T-cell (primary cell): Measurements from ENCODE around the gene SYNGR2. TPM values are rescaled to one million over a fixed set of nuclear protein-coding genes. Genes with fewer than 3 reads are reported as not detected.

Experiments used
- ATAC-seq, 4 experiments: fragments of 200-7000 bp in 3 of 4; fragments of 150-1000 bp in 1 of 4; cut with Tn5 transposase; replicated peaks in 1 of 4; 1 replicate in 3 of 4; 2 replicates in 1 of 4; pipeline ENCODE4 v1.10.0; 2021; ENCODE audit warnings: moderate library complexity in 3 of 4, mild to moderate bottlenecking in 2 of 4, moderate number of reproducible peaks in 1 of 4
- CTCF ChIA-PET, 2 donors: fragments of 300-600 bp; sonication (Branson Sonifier 250); formaldehyde crosslinking; loops; one replicate each; lab custom pipeline; 2022; ENCODE audit warnings: antibody characterized with exemption in 2 of 2; lab: Charles Lee
- POLR2A ChIA-PET, 2 donors: fragments of 300-600 bp; sonication (Branson Sonifier 250); formaldehyde crosslinking; loops; one replicate each; lab custom pipeline; 2022; ENCODE audit warnings: antibody characterized with exemption in 2 of 2; lab: Charles Lee
- DNase-seq, 35 experiments: peaks; one replicate each; pipeline versions ENCODE4 v3.0.0 to v3.0.0-alpha.2; 2013 to 2023
- H3K27ac ChIP-seq: one replicate; pipeline ENCODE4 v1.5.1; 2013; ENCODE audit warnings: low read length
- H3K27me3 ChIP-seq, 2 experiments: replicated peaks in 1 of 2; 1 replicate in 1 of 2; 2 replicates in 1 of 2; pipeline versions ENCODE4 v1.6.1 to v1.7.0; 2013; ENCODE audit warnings: low read length in 1 of 2, mixed read lengths in 1 of 2; ENCODE audit not compliant: control insufficient read depth in 2 of 2, insufficient read depth in 2 of 2; ENCODE audit errors: extremely low read depth in 1 of 2
- H3K36me3 ChIP-seq, 2 donors: 1 replicate in 1 of 2; 2 replicates in 1 of 2; pipeline versions ENCODE4 v1.6.1 to v1.7.0; 2013; ENCODE audit warnings: low read length in 1 of 2; ENCODE audit not compliant: control insufficient read depth in 2 of 2, insufficient read depth in 1 of 2; ENCODE audit errors: extremely low read depth in 1 of 2
- H3K4me1 ChIP-seq, 2 experiments: 1 replicate in 1 of 2; 2 replicates in 1 of 2; pipeline versions ENCODE4 v1.6.1 to v1.7.0; 2013; ENCODE audit warnings: low read length in 2 of 2, mixed read lengths in 1 of 2; ENCODE audit not compliant: insufficient read depth in 2 of 2, control insufficient read depth in 1 of 2; ENCODE audit errors: extremely low read depth in 1 of 2
- H3K4me3 ChIP-seq, 2 donors: 1 replicate in 1 of 2; 2 replicates in 1 of 2; pipeline versions ENCODE4 v1.5.1 to v1.7.0; 2013; ENCODE audit warnings: mild to moderate bottlenecking in 2 of 2, low read length in 1 of 2, moderate library complexity in 1 of 2; ENCODE audit not compliant: control insufficient read depth in 1 of 2; ENCODE audit errors: extremely low read depth in 1 of 2
- H3K9me3 ChIP-seq: 2 replicates; pipeline ENCODE4 v1.7.0; 2013
- H3K27ac Mint-ChIP-seq, 2 donors: one replicate each; pipeline ENCODE4 v1.8.0; 2020 to 2021; ENCODE audit warnings: mild to moderate bottlenecking in 2 of 2, mixed read lengths in 2 of 2
- H3K27me3 Mint-ChIP-seq, 2 donors: one replicate each; pipeline ENCODE4 v1.8.0; 2021 to 2022; ENCODE audit warnings: mixed read lengths in 2 of 2
- H3K36me3 Mint-ChIP-seq: one replicate; pipeline ENCODE4 v1.8.0; 2021; ENCODE audit warnings: mixed read lengths
- H3K4me1 Mint-ChIP-seq, 3 donors: one replicate each; pipeline ENCODE4 v1.8.0; 2020 to 2022; ENCODE audit warnings: mixed read lengths in 3 of 3, mild to moderate bottlenecking in 1 of 3
- H3K4me3 Mint-ChIP-seq, 3 donors: one replicate each; pipeline ENCODE4 v1.8.0; 2020 to 2022; ENCODE audit warnings: mild to moderate bottlenecking in 3 of 3, mixed read lengths in 3 of 3, moderate library complexity in 3 of 3
- H3K9me3 Mint-ChIP-seq, 3 donors: one replicate each; pipeline ENCODE4 v1.8.0; 2020 to 2022; ENCODE audit warnings: mixed read lengths in 3 of 3
- whole genome bisulfite sequencing: methylation state at CpG from one replicate; pipeline ENCODE4 v1.1.5; 2013; ENCODE audit warnings: missing lambda C conversion rate; ENCODE audit not compliant: insufficient coverage; 5-methylcytosine and 5-hydroxymethylcytosine counted together
- total RNA-seq, 35 experiments: library from RNA in 6 of 35; stranded (reverse) in 6 of 35; fragments of 120-200 nt in 1 of 35; gene quantifications; one replicate each; pipeline versions ENCODE4 v1.2.1 to v1.2.4 and lab custom pipeline; 2013 to 2026

Gene SYNGR2
- total RNA-seq, 5 donors from 2014 or later (not counting 1 experiment from before 2014, with no cell fraction given): 56.0 to 86.3 (median 74.6) TPM

DNA sequence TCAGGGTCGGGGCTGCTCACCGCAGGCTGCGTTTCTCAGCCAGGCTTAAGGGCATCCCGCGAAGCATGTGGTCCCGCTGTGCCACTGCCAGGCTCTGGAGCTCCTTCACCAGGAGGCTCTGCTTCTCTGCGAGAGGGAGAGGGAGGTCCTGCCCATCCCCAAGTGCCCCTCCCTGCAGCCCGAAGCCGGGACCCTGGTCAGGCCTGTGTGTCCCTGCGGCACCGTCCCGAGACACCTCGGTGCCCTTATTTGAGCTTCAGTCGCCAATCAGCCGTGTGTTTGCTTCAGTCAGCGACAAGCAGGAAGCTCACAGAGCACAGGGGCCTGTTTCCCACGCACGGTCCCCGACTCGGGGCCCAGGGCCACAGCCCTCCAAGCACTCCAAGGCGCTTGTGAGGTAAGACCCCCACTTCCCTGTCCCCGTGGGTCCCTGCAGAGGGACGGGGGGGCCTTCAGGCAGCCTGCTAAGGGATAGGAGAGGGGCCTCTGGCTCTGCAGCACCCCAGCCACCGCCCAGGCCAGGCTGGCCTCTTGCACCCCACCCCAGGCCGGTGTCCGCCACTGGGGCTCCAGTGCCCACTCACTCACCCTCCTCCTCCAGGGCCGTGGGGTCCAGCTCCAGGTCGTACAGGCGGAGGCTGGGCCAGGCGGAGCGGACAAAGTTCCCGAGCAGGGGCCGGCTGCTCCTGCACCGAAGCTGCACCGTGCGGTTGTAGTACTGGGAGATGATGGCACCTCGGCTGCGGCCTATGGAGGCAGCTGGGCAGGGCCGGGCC is 43.1 kb upstream of the SYNGR2 start:
- peak overlapping the region; percentile 83 to 95 for H3K27ac Mint-ChIP-seq
- H3K4me3 Mint-ChIP-seq: peak overlapping the region; percentile 91 to 99 (median 99)
- Histone ChIP-seq H3K36me3 (peaks cover 17 to 67% of the 10 kb centered on the region in 2 donors), H3K27me3 (no peaks in the 10 kb centered on the region), H3K27ac (peak overlapping the region; percentile 66), H3K4me3 (peak overlapping the region; percentile 69 to 83), H3K4me1 (peaks cover 64 to 89% of the 10 kb centered on the region in 2 experiments), H3K9me3 (no peaks in the 10 kb centered on the region)
- H3K9me3 Mint-ChIP-seq: no peaks in the 10 kb centered on the region
- H3K36me3 Mint-ChIP-seq: peaks cover 24% of the 10 kb centered on the region
- peaks cover 64 to 79% (median 72%) of the 10 kb centered on the region in 3 donors for H3K4me1 Mint-ChIP-seq
- ChIA-PET POLR2A (no interaction called here), CTCF (interaction anchor here (0.7 to 0.8 kb wide), 2 partner anchors 10 to 51 kb away, joined by 3 read pairs; no protein-coding TSS in a partner anchor)
- ATAC-seq (no peak), DNase-seq (peak in 12 of 35 experiments; percentile 38 to 65 (median 51))
- 14% methylated on average over 28 of the region's 39 CpGs for whole genome bisulfite sequencing
- no peaks in the 10 kb centered on the region for H3K27me3 Mint-ChIP-seq

DNA sequence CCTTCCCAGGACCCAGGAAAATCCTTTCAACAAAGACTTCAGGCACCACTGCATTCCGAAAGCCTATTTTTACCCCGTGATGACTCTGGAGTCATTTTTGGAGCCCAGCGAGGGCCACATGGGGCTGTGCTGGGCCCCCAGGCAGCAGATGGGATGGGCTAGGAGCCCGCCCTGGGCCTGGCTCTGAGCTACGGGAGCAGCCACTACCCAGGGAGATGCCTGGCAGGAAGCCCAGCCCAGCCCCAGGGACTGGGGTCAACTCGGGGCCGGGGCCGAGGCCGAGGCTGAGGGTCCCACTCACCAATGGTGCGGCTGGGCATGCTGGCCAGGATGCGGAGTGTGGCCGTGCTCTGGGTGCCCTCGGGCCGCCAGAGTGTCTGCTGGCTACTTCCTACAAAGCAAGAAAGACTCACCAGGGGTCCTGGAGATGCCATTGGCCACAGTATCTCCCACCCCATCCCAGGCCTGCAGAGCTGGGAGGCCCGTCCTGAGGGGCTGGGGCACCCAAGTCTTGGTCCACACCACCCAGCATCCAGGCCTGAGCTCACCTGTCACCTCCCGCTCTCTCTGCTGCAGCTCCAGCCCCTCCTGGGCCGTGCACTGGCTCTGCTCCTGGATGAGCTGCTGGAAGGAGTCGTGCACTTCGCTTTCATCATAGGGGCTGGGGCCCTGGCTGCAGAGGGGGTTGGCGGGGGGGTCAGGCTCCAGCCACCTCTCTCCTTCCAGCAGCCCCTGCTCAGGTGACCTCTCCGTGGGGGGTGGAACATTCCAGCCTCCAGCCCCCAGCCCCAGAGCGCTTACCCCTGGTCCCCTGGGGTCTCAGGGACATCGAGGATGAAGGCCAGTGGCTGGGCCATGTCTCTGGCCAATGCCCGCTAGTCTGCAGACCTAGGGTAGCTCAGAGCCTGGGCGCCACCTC is 42.1 kb upstream of the SYNGR2 start:
- peak overlapping the region; percentile 91 to 99 (median 99) for H3K4me3 Mint-ChIP-seq
- H3K4me1 Mint-ChIP-seq: peaks cover 61 to 73% (median 64%) of the 10 kb centered on the region in 3 donors
- H3K27ac ChIP-seq: peak overlapping the region; percentile 66
- H3K9me3 ChIP-seq: no peaks in the 10 kb centered on the region
- peaks cover 56 to 83% of the 10 kb centered on the region in 2 experiments for H3K4me1 ChIP-seq
- H3K4me3 ChIP-seq: peak overlapping the region; percentile 69 to 83
- DNase-seq: peak in 1 of 35 experiments; percentile 14
- no peaks in the 10 kb centered on the region for H3K9me3 Mint-ChIP-seq
- H3K36me3 ChIP-seq: peaks cover 11 to 60% of the 10 kb centered on the region in 2 donors
- no peaks in the 10 kb centered on the region for H3K27me3 Mint-ChIP-seq
- peak overlapping the region; percentile 91 to 95 for H3K27ac Mint-ChIP-seq
- 31% methylated on average over 18 of the region's 25 CpGs for WGBS
- POLR2A ChIA-PET: no interaction called here
- H3K36me3 Mint-ChIP-seq: peaks cover 23% of the 10 kb centered on the region
- ATAC-seq: no peak
- H3K27me3 ChIP-seq: no peaks in the 10 kb centered on the region
- CTCF ChIA-PET: interaction anchor here in 1 of 2 donors (0.6 kb wide), 1 partner anchor 14 kb away, joined by 6 read pairs; no protein-coding TSS in a partner anchor

DNA sequence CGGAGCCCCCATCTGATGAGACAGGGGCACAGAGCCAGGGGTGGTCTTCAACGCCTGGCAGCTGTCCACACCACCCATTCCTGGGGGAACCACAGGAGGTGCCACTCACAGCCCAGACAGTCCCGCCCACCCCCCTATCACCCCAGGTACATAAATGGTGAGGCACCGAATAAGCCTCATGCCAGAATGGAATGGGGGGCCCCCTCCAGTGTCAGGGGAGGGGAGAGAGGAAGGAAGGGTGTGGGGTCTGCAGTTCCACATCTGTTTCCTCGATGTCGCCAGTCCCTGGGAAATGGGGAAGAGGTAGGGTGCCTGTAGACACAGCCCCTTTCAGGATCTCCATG is 41.5 kb upstream of the SYNGR2 start:
- CTCF ChIA-PET: interaction anchor here in 1 of 2 donors (0.6 kb wide), 1 partner anchor 13 kb away, joined by 6 read pairs; no protein-coding TSS in a partner anchor
- DNase-seq (no peak), ATAC-seq (no peak)
- Mint-ChIP-seq H3K27me3 (no peaks in the 10 kb centered on the region), H3K4me3 (peak overlapping the region; percentile 91 to 99 (median 99)), H3K36me3 (peaks cover 20% of the 10 kb centered on the region), H3K4me1 (peaks cover 55 to 67% (median 58%) of the 10 kb centered on the region in 3 donors), H3K27ac (peak overlapping the region; percentile 91 to 95), H3K9me3 (no peaks in the 10 kb centered on the region)
- H3K27me3 ChIP-seq: no peaks in the 10 kb centered on the region
- no peaks in the 10 kb centered on the region for H3K9me3 ChIP-seq
- POLR2A ChIA-PET: no interaction called here
- H3K4me1 ChIP-seq: peaks cover 51 to 77% of the 10 kb centered on the region in 2 experiments
- peak overlapping the region; percentile 66 for H3K27ac ChIP-seq
- WGBS: 37% methylated on average over 2 of the region's 6 CpGs
- H3K36me3 ChIP-seq: peaks cover 8 to 57% of the 10 kb centered on the region in 2 donors
- H3K4me3 ChIP-seq: peak overlapping the region; percentile 83 to 91

DNA sequence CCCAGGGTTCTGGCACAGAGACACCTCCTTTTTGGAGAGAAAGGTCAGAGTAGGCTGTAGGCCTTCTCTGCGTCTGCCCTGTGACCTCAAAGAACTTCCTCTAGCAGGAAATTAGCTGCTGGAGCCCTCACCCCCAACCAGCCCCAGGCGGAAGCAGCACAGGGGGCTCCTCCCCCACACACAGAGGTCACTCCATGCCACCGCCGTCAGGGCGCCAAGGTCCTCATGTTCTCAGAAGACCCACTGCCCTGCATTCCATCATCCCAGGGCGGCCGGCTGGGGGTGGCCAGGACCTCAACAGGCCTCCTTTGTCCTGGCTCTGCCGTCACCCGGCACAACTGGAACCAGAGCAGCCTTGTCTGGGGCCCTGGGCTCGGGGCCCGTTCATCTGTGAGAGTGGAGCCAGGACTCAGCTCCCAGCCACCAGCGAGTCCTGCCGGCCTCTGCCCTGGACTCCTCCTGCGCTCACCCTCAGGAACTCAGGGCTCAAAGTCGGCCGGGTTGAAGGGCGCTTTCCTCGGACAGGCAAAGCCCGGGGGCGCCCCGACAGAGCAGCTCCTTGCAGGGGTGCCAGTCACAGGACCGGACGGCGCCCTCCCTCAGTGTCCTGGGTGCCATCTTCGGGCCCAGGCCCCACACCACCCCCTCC is 41.0 kb upstream of the SYNGR2 start:
- H3K4me1 ChIP-seq: peaks cover 46 to 73% of the 10 kb centered on the region in 2 experiments
- H3K27me3 ChIP-seq: no peaks in the 10 kb centered on the region
- POLR2A ChIA-PET: no interaction called here
- H3K4me3 ChIP-seq: peak overlapping the region; percentile 83 to 91
- peak overlapping the region; percentile 66 for H3K27ac ChIP-seq
- ATAC-seq (peak in 3 of 4 experiments; percentile 10 to 18 (median 13)), DNase-seq (peak in 33 of 35 experiments; percentile 53 to 78 (median 60))
- H3K36me3 Mint-ChIP-seq: peaks cover 19% of the 10 kb centered on the region
- CTCF ChIA-PET: interaction anchor here in 1 of 2 donors (0.6 kb wide), 1 partner anchor 12 kb away, joined by 6 read pairs; no protein-coding TSS in a partner anchor
- no peaks in the 10 kb centered on the region for H3K27me3 Mint-ChIP-seq
- peak overlapping the region; percentile 91 to 95 for H3K27ac Mint-ChIP-seq
- H3K36me3 ChIP-seq: peaks cover 8 to 53% of the 10 kb centered on the region in 2 donors
- H3K4me1 Mint-ChIP-seq: peaks cover 50 to 62% (median 53%) of the 10 kb centered on the region in 3 donors
- whole genome bisulfite sequencing: under 1% methylated on average over 25 of the region's 25 CpGs
- H3K9me3 Mint-ChIP-seq: no peaks in the 10 kb centered on the region
- H3K9me3 ChIP-seq: no peaks in the 10 kb centered on the region
- peak overlapping the region; percentile 91 to 99 (median 99) for H3K4me3 Mint-ChIP-seq

DNA sequence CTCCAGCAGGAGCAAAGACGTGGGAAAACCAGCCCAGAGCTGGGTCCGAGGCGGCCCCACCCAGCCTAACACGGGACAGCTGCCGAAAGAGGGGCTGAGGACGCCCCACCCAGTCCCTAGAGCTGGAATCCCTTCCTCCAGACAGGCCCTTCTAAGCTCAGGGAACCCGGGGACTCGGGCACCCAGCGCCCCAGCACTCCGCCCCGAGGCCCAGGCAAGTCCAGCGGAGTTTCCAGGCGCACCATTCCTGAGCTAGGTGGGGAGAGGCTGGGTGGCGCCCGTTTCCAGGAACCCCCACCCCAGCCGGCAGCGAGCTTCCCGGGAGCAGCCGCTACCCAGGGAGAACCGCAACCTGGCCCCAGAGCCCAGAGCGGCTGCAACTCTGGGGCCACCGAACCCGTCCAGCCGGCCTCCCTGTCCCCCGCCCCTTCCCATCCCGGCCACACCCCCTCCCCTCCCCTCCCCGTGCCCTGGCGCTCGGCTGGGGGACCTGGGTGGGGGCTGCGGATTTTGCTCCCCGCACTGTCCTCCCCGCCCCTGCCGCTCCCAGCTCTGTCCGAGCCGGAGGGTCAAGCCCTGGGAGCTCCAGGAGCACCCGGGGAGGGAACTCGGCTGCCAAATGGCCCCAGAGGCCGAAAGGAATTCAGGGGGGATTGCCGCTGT is 40.4 kb upstream of the SYNGR2 start:
- Histone ChIP-seq H3K4me1 (peaks cover 43 to 73% of the 10 kb centered on the region in 2 experiments), H3K27me3 (no peaks in the 10 kb centered on the region), H3K4me3 (peak overlapping the region; percentile 83 to 91), H3K27ac (peak overlapping the region; percentile 66), H3K9me3 (no peaks in the 10 kb centered on the region), H3K36me3 (peaks cover 8 to 53% of the 10 kb centered on the region in 2 donors)
- CTCF ChIA-PET: no interaction called here
- H3K36me3 Mint-ChIP-seq: peaks cover 12% of the 10 kb centered on the region
- under 1% methylated on average over 21 of the region's 39 CpGs for WGBS
- H3K27me3 Mint-ChIP-seq: no peaks in the 10 kb centered on the region
- H3K27ac Mint-ChIP-seq: peak overlapping the region; percentile 91 to 95
- peak in 2 of 35 experiments; percentile 26 to 43 for DNase-seq
- peak overlapping the region; percentile 91 to 99 (median 99) for H3K4me3 Mint-ChIP-seq
- POLR2A ChIA-PET: interaction anchor here in 1 of 2 donors (0.6 to 0.8 kb wide), 2 partner anchors 9 to 12 kb away, joined by 4 to 6 read pairs; no protein-coding TSS in a partner anchor
- no peak for ATAC-seq
- H3K9me3 Mint-ChIP-seq: no peaks in the 10 kb centered on the region
- H3K4me1 Mint-ChIP-seq: peaks cover 48 to 61% (median 51%) of the 10 kb centered on the region in 3 donors
